Skin epidermis (tissue), 12 donors: Measurements from ENCODE around the gene TOP1.
A peak's percentile ranks its signal among the peaks of the same experiment; 100 is the strongest.

ENCODE experiments used
- H3K27ac ChIP-seq, 21 experiments: fragments of 200-600 bp; sonication (generic) in 11 of 21; one replicate each; pipeline ENCODE4 v1.5.0; 2020; ENCODE audit warnings: mild to moderate bottlenecking in 3 of 21, inconsistent platforms in 2 of 21, moderate library complexity in 2 of 21
- H3K4me3 ChIP-seq, 7 experiments: fragments of 200-600 bp; sonication (generic) in 2 of 7; one replicate each; pipeline ENCODE4 v1.5.0; 2020; ENCODE audit warnings: inconsistent platforms in 2 of 7, mild to moderate bottlenecking in 2 of 7, moderate library complexity in 1 of 7

TOP1 gene

GRCh38 chr20:41030531-41031242 lies 2.1 kb downstream of the TOP1 start:
- H3K4me3 ChIP-seq = peak overlapping the region; percentile 68 to 100 (median 85)

GRCh38 chr20:41031243-41031619 lies 2.6 kb downstream of the TOP1 start:
- Histone ChIP-seq H3K27ac (peak overlapping the region in 1 of 21 experiments; percentile 22), H3K4me3 (peak overlapping the region in 1 of 7 experiments; percentile 79)

More at GRCh38 chr20:41030531-41031242, 2.1 kb downstream of the TOP1 start:
- peak overlapping the region in 9 of 21 experiments; percentile 93 to 100 (median 99) for H3K27ac ChIP-seq

GRCh38 chr20:41032271-41032670 lies 3.6 kb downstream of the TOP1 start:
- no peak overlapping the region for H3K27ac ChIP-seq
- no peak overlapping the region for H3K4me3 ChIP-seq

DNA sequence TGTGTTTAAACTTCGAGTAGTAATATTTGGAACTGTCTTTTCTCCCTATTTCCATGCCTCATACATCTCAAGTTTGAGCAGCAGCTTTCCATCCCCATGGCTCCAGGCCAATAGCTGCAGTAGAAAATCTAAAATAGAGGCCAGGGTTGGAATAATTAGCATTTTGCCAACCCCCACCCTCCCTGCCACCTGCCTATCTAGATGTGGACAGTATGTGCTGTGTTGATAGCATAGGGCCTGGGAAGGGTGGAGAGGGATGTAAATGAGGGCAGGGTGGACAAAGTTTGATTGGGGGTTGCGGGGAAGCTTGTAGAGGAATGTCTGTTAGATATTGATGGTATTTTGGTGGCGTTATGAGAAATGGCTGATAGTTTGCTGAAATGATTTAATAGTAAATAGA lies 5.6 kb downstream of the TOP1 start:
- H3K4me3 ChIP-seq = no peak overlapping the region
- no peak overlapping the region for H3K27ac ChIP-seq

DNA sequence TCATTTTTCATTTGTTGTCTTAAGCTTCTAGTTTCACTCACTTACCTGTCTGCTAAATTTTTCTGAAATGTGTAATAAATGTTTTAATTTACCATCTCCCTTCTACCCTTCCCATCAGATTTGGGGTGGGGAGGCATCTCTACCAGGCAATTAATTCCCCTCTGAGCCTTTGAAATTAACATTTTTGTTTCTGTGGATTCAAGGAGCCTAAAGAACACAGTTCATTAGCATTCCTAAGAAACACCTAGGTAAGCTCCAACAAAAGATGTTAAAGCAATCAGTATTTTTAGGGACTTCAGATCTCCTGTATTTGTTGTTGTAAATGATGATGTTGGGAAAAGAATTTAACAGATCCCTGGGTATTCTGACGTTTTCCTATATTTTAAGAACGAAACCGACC lies 6.6 kb downstream of the TOP1 start:
- no peak overlapping the region for H3K27ac ChIP-seq
- H3K4me3 ChIP-seq = no peak overlapping the region

DNA sequence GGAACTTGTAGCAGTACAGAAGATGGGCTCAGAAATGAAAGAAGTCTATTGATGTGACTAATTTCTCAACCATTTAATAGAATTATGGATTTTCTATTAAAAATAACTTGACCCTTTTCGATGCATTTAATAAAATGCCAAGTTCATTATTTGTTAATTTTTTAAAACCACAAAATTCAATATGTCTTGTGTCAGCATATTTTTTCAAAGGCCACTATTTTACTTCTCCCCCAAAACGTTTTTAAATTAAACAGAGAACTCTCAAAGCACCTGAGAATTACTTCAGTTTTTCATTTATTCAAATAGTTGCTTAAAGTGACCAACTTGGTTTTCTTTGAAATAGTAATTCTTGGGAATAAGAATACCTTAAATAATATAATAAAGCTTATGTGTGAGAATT lies 8.6 kb downstream of the TOP1 start:
- Histone ChIP-seq H3K27ac (no peak overlapping the region), H3K4me3 (no peak overlapping the region)

DNA sequence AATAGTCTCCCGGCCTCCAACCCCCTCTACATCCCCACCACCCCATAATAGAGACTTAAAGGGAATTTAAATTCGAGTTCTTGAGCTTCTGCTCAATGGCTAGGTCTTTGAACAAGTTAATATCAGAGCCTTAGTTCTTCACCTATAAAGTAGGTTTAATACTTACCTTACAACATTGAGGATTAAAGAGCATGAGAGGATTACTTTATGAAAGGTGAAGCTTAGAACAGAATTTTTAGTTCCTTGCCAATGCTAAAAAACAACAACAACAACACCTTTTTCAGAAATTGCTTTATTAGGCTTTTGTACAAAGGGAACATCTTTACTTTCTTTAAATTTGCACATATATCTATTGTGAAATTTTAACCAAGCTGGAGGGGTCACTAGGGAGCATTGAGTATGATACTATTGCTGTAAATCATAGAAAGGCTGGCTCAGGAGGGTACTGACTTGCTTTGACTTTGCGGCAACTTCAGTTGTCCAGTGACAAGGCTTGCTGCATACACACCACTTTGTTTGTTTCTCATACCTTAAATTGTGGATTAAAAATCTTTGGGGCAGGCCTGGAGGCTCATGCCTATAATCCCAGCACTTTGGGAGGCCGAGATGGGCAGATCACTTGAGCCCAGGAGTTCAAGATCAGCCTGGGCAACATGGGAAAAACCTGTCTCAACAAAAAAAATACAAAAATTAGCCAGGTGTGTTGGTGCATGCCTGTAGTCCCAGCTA lies 9.7 kb downstream of the TOP1 start:
- Histone ChIP-seq H3K4me3 (no peak overlapping the region), H3K27ac (no peak overlapping the region)

DNA sequence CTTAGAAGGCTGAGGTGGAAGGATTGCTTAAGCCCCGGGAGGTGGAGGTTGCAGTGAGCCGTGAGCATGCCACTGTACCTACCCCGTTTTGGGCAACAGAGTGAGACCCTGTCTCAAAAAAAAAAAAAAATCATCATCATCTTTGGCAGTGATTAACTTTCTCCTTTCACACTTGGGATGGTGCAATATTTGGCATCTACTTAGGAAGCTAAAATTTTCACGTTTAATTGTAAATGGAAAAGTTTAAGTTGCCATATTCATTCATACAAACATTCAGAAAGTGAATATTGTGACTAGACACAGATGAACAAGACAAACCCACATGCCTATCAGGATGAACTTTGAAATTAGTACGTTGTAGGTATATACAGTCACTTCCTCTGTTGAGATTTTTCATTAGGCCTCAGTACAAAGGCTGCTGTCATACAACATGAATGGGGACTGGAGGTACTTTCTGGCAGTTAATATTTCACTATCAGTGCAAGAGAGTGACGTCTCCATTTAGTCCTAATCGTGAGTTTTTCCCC lies 10.3 kb downstream of the TOP1 start:
- no peak overlapping the region for H3K27ac ChIP-seq

DNA sequence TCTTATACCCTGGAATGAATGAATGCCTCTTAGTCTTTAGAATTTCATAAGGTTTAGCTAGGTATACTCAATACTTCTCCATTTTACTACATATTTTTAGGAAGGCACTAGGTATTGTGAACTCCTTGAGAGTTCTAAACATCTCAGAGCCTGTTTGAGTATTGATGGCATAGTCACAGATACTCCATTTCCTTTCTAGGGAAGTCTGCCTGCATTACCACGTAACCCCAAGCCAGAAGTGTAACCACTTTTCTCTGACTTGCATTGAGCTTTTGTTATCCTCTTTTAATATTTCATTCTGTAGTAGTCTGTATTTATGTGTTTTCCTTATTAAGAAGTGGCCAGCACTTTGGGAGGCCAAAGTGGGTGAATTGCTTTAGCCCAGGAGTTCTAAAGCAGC lies 12.2 kb downstream of the TOP1 start:
- H3K27ac ChIP-seq = no peak overlapping the region

More for the DNA sequence above, 10.3 kb downstream of the TOP1 start:
- no peak overlapping the region for H3K4me3 ChIP-seq

DNA sequence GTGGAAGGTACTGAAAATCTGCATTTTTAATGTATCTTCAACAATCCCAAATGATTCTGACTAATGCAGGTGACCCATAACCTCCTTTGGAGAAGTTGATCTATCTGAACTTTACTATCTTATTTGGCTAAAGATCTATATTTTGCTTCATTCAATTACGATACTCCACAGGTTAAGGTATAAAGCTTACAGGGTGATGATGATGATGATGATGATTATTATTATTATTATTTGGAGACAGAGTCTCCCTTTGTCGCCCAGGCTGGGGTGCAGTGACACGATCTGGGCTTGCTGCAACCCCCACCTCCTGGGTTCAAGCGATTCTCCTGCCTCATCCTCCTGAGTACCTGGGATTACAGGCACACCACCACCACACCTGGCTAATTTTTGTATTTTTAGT lies 13.1 kb downstream of the TOP1 start:
- H3K27ac ChIP-seq = no peak overlapping the region
- H3K4me3 ChIP-seq = no peak overlapping the region

More for the DNA sequence above, 12.2 kb downstream of the TOP1 start:
- H3K4me3 ChIP-seq = no peak overlapping the region

DNA sequence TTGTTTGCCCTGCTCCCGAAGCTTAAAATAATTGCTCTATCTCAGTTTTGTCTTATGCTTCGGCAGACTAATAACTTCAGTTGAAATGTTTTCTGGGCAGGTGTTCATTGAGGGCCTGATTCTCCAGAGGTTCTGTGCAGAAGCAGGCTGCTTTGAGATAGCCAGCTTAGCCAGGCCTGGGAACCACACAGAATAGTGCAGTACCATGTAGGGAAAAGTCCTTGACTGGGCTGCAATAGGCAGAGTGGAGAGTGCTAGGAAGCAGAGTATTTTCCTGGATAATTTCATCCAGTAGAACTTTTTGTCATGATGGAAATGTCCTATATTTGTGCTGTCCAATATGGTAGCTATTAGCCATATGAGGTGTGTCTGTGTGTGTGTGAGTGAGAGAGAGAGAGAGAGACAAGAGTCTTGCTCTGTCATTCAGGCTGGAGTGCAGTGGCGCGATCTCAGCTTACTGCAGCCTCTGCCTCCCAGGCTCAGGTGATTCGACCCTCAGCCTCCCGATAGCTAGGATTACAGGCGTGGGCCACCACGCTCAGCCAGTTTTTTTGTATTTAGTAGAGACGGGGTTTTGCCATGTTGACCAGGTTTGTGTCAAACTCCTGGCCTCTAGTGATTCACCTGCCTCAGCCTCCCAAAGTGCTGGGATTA lies 15.9 kb downstream of the TOP1 start:
- Histone ChIP-seq H3K4me3 (no peak overlapping the region), H3K27ac (no peak overlapping the region)

GRCh38 chr20:41045671-41046070 lies 17.0 kb downstream of the TOP1 start:
- H3K4me3 ChIP-seq = no peak overlapping the region

GRCh38 chr20:41046716-41047115 lies 18.1 kb downstream of the TOP1 start:
- no peak overlapping the region for H3K4me3 ChIP-seq

More at GRCh38 chr20:41045671-41046070, 17.0 kb downstream of the TOP1 start:
- H3K27ac ChIP-seq = peak overlapping the region in 1 of 21 experiments; percentile 17

DNA sequence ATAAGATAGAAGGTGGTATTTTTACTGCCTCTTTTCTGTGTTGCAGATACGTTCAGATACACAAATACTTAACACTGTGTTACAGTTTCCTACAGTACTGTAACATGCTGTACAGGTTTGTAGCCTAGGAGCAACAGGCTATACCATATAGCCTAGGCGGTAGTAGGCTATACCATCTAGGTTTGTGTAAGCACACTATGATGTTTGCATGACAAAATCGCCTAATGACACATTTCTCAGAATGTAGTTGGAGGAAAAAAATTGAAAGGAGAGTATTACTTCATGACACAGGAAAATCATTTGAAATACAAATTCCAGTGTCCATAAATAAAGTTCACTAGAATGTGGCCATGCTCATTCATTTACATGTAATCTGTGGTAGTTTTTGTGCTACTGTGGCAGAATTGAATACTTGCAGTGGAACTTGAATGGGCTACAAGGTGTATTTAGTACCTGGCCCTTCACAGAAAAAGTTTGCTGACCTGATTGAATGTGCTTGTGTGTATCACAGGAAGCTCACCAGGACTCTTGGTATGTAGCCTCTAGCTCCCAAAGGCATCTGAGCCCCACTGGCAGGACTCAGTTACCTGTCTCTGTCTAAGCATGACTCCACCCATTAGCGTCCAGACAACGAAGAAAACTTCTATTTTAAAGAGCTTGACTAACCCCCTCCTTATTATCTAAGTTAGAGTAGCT lies 18.8 kb downstream of the TOP1 start:
- peak overlapping the region in 3 of 7 experiments; percentile 4 to 21 (median 5) for H3K4me3 ChIP-seq
- H3K27ac ChIP-seq = peak overlapping the region in 11 of 21 experiments; percentile 5 to 80 (median 40)

More at GRCh38 chr20:41046716-41047115, 18.1 kb downstream of the TOP1 start:
- peak overlapping the region in 4 of 21 experiments; percentile 1 to 80 (median 29) for H3K27ac ChIP-seq

DNA sequence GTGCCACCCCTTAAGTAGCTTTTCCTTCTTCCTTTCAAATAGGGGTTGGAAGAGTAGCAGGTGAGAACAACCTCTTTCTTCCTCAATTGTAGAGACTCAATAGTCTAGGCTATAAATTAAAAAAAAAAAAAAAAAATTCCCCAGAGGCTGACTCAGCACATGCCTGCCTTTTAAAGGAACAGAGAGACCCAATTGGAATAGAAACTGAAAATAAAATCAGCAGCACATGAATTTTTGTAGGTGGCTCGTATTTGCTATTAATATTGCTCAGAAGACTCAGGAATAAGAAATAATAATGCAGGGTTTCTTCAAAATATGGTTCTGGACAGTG lies 19.3 kb downstream of the TOP1 start:
- H3K4me3 ChIP-seq = peak overlapping the region in 4 of 7 experiments; percentile 3 to 21 (median 4)
- peak overlapping the region in 13 of 21 experiments; percentile 5 to 80 (median 54) for H3K27ac ChIP-seq

- Histone ChIP-seq H3K27ac (peak overlapping the region in 13 of 21 experiments; percentile 5 to 80 (median 54)), H3K4me3 (peak overlapping the region in 4 of 7 experiments; percentile 3 to 21 (median 4))
Observed at GRCh38 chr20:41048461-41049301, 20.1 kb downstream of the TOP1 start.

DNA sequence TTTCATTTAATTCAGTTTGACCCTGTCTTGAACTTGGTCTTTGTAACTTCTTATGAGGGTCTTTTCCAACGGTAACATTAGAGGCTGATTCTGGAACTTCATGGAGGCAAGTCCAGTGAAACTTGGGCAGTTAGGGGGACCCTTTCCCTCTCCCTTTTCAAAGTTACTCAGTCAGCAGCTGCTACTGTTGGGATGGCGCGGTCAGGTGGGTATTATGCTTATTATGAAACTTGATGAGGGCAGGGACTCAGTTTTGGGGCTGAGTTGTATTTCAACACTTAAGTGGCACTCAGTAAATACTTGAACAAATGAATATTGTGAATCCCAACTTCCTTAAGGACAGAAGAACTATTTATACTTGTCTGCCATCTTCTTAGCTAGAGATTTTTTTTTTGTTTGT lies 20.8 kb downstream of the TOP1 start:
- Histone ChIP-seq H3K27ac (peak overlapping the region in 5 of 21 experiments; percentile 54 to 80 (median 64)), H3K4me3 (no peak overlapping the region)

DNA sequence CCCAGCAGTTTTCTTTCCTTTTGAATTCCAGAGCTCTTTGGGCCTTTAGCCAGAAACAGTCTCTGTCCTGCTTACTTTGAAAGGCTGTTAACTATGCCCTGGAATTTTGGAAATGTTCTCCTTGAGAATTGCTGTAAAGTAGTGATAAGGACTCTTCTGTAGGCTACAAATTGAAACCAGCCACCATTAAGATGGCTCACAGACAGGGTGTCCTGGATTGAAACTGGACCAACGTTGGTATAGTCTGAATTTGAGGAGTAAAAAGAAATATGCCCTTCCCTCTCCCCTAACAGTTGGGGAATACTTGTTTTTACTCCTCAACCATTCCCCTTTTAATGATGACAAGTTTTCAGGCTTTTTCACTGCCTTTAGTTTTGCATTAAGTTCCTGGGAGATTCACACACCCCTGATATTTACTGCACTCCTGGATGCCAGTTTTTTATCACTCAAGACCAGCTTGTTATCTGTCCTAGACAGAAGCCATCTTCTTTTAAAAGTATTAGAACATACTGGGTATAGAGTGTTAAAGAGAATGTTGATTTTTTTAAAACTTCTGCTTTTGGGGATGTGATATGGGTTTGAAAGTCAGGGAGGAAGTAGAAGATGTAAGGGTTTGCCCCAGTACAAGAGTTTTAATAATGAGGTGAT lies 21.9 kb downstream of the TOP1 start:
- no peak overlapping the region for H3K4me3 ChIP-seq
- H3K27ac ChIP-seq = peak overlapping the region in 4 of 21 experiments; percentile 3 to 39 (median 20)
